HAP-1 (cell line): ENCODE data around the gene PML.
"Not testable (repeated sequence)": the region's sequence is repeated elsewhere in the genome, so short reads cannot be mapped to it uniquely, and the experiment has no call there.

Experiments
- DNase-seq, 2 experiments: peaks; one replicate each; pipeline ENCODE4 v3.0.0-alpha.2; 2016 to 2020; ENCODE audit warnings: low spot score in 2 of 2
- H3K27me3 ChIP-seq: fragments of 250-450 bp; sonication (Bioruptor Pico); 2 replicates; pipeline ENCODE4 v1.5.1; 2020; ENCODE audit warnings: low read depth, mild to moderate bottlenecking, moderate library complexity
- H3K36me3 ChIP-seq: fragments of 250-450 bp; sonication (Bioruptor Pico); replicated peaks from 2 replicates; pipeline ENCODE4 v1.5.1; 2020; ENCODE audit warnings: mild to moderate bottlenecking
- H3K4me1 ChIP-seq: fragments of 250-450 bp; sonication (Bioruptor Pico); 2 replicates; pipeline ENCODE4 v1.5.1; 2020; ENCODE audit warnings: mild to moderate bottlenecking
- H3K4me3 ChIP-seq: fragments of 250-450 bp; sonication (Bioruptor Pico); 2 replicates; pipeline ENCODE4 v1.5.1; 2020; ENCODE audit warnings: mild to moderate bottlenecking, moderate library complexity
- H3K9me3 ChIP-seq: fragments of 250-450 bp; sonication (Bioruptor Pico); 2 replicates; pipeline ENCODE4 v1.5.1; 2020; ENCODE audit warnings: mild to moderate bottlenecking, moderate library complexity
- in situ Hi-C: fragments of 300-500 bp; cut with MboI; formaldehyde crosslinking; loops from 3 replicates; pipeline ENCODE4 v1.14.3; 2020; ENCODE audit warnings: low sequenced_read_pairs, inconsistent platforms, mixed read lengths

The PML gene

DNA sequence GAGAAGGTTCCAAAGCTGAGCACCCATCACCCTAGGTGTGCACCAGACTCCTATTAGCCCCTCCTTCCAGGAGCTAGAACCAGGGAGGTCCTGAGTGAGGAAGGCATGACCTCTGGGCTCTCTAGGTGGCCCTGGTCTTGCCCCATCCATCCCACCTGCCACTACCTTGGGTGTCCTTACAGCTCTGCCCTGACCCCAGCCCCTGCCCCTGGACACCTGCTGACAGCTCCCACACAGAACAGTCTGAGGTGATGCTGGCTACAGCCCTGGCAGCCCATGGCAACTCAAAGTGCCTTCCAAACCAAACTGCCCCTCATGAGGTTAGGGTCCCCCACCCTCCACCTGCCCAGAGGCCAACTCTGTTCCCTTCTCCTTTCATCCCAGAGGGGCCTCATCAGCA lies 50.7 kb downstream of the PML start:
- Histone ChIP-seq H3K4me1 (no peaks in the 10 kb centered on the region), H3K4me3 (no peak overlapping the region), H3K36me3 (no peaks in the 10 kb centered on the region), H3K27me3 (no peaks in the 10 kb centered on the region), H3K9me3 (no peaks in the 10 kb centered on the region)
- no peak for DNase-seq
- in situ Hi-C loops: loop anchor here (25.0 kb wide), 1 partner anchor 1433 kb away; no protein-coding TSS in a partner anchor

DNA sequence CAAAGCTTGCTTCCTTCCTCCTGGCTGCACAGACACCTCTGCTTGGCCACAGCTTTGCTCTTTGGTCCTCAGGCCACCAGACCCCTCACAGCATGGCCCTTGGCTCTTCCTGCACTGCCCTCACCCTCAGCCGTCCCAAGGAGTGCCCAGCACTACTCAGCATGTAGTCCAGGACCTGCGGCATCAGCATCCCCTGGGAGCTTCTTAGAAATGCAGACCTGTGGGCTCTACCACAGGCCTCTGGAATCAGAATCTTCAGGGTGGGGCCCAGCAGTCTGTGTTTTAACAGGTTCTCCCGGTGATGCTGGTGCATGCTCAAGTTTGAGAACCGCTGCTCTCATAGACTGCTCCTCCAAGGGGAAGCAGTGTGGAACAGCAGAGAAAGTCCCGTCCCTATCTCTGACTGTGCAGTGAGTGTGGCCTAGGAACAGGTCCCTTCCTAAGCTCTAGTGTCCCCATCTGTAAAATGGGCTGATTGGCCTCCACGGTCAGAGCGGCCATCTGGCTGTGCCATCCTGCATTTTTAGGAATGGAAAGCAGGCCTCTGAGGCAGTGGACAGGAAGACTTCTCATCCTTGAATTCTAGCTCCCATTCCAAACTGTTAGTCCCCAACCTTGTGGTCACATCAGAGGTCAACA lies 51.2 kb downstream of the PML start:
- H3K4me1 ChIP-seq: no peaks in the 10 kb centered on the region
- H3K27me3 ChIP-seq: no peaks in the 10 kb centered on the region
- no peak overlapping the region for H3K4me3 ChIP-seq
- no peaks in the 10 kb centered on the region for H3K36me3 ChIP-seq
- H3K9me3 ChIP-seq: no peaks in the 10 kb centered on the region
- no peak for DNase-seq
- in situ Hi-C loops: loop anchor here (25.0 kb wide), 1 partner anchor 1433 kb away; no protein-coding TSS in a partner anchor

DNA sequence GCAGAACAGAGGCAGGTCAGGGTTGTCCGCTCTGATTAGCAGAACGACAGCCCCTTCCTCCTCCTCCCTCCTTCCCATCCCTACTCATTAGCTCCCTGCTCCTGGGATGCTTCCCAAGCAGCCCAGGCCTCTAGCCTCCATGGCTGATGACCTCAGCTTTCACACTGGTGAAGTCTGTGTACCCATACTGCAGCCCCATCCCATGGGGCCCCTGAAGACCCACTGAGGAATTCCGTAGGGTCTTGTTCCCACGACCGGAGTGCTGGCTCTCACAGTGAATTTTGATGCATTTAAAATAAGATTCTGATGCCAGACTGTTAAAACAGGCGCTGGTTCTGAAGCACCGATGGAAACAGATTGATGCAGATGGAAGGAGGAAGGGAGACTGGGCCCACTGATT lies 51.8 kb downstream of the PML start:
- Histone ChIP-seq H3K9me3 (no peaks in the 10 kb centered on the region), H3K27me3 (no peaks in the 10 kb centered on the region), H3K4me3 (no peak overlapping the region), H3K4me1 (no peaks in the 10 kb centered on the region), H3K36me3 (no peaks in the 10 kb centered on the region)
- in situ Hi-C loops: loop anchor here (25.0 kb wide), 1 partner anchor 1434 kb away; no protein-coding TSS in a partner anchor
- no peak for DNase-seq

DNA sequence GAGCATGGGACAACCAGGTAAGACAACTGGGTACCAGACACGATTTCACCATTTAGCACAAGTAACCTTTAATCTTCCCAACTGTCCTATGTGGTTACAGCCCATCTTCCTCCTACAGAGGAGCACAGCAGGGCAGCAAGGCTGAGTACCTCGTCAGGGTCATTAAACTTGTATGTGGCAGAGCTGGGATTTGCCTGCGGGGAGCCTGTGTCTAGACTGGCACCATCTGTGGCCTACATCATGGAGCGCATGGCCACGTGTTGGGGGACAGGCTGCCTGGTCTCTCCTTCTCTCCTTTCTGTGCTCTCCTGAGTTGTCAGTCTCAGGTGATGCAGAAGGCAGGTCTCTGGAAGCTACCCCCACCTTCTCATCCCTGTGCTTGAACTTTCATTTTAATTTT lies 55.6 kb downstream of the PML start:
- H3K36me3 ChIP-seq: no peaks in the 10 kb centered on the region
- in situ Hi-C loops: loop anchor here (10.0 kb wide), 1 partner anchor 1735 kb away; no protein-coding TSS in a partner anchor
- no peak for DNase-seq
- no peak overlapping the region for H3K4me3 ChIP-seq
- H3K4me1 ChIP-seq: peaks cover 9% of the 10 kb centered on the region
- no peaks in the 10 kb centered on the region for H3K27me3 ChIP-seq
- H3K9me3 ChIP-seq: no peaks in the 10 kb centered on the region

DNA sequence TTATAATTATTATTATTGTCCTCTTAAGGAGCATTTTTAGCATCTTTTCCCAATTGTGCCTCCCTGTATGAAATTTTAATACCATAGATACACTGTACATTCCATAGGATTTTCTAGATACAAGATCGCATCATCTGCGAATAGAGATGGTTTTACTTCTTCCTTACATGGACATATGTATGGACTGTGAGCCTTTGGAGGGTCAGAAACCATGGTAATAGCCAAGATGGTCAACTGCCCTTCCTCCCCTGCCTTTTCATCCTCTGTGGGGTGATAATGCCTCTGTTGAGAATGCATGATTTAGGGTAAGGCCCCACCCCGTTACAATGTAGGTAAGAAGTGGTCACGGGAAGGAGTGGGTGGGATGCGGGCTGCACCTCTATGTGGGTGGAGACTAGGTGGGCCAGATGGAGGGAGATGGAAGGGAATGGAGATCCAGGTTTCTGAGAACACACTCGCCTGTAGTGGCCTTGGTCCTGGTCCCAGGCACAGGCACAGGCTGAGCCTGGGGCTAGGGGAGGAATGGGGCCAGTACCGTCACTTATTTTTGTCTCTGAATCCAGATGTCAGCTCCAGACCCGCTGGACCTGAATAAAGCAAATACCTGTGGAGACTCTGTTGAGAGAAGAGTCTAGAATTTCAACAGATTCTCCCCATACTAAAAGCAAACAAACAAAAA lies 56.2 kb downstream of the PML start:
- Histone ChIP-seq H3K9me3 (no peaks in the 10 kb centered on the region), H3K36me3 (no peaks in the 10 kb centered on the region), H3K4me3 (no peak overlapping the region), H3K4me1 (peaks cover 9% of the 10 kb centered on the region), H3K27me3 (no peaks in the 10 kb centered on the region)
- in situ Hi-C loops: loop anchor here (10.0 kb wide), 1 partner anchor 1736 kb away; no protein-coding TSS in a partner anchor
- DNase-seq: no peak

DNA sequence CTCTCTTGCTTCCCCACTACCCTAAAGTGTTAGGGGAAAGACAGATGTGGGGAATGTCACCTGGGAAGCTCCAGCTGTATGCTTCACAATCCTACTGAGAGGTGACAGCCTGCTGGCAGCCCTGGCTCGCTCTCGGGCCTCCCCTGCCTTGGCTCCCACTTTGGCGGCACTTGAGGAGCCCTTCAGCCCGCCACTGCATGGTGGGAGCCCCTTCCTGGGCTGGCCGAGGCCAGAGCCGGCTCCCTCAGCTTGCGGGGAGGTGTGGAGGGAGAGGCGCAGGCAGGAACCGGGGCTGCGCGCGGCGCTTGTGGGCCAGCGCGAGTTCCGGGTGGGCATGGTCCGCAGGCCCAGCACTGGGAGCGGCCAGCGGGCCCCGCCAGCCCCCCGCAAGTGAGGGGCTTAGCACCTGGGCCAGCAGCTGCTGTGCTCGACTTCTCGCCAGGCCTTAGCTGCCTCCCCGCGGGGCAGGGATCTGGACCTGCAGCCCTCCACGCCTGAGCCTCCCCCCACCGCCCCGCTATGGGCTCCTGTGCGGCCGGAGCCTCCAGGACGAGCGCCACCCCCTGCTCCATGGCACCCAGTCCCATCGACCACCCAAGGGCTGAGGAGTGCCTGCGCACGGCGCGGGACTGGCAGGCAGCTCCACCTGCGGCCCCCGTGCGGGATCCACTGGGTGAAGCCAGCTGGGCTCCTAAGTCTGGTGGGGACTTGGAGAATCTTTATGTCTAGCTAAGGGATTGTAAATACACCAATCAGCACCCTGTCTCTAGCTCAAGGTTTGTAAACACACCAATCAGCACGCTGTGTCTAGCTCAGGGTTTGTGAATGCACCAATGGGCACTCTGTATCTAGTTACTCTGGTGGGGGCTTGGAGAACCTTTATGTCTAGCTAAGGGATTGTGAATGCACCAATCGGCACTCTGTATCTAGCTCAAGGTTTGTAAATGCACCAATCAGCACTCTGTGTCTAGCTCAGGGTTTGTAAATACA lies 58.0 kb downstream of the PML start:
- not testable (repeated sequence) for H3K4me3 ChIP-seq
- peaks cover 13% of the 10 kb centered on the region for H3K4me1 ChIP-seq
- in situ Hi-C loops: loop anchor here (10.0 kb wide), 1 partner anchor 1738 kb away; no protein-coding TSS in a partner anchor

DNA sequence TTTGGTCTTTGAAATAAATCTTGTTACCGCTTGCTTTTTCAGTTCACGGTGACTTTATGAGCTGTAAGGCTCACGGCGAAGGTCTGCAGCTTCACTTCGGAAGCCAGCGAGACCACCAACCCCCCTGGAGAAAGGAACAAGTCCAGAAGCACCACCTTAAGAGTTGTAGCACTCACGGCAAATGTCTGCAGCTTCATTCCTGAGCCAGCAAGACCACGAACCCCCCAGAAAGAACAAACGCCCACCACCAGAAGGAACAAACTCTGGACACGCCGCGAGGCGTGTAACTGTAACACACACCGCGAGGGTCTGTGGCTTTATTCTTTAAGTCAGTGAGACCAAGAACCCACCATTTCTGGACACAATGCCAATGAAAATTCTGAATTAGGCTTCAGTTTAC lies 59.0 kb downstream of the PML start:
- no peaks in the 10 kb centered on the region for H3K27me3 ChIP-seq
- no peak overlapping the region for H3K4me3 ChIP-seq
- H3K36me3 ChIP-seq: no peaks in the 10 kb centered on the region
- H3K9me3 ChIP-seq: no peaks in the 10 kb centered on the region
- H3K4me1 ChIP-seq: peaks cover 13% of the 10 kb centered on the region
- DNase-seq: peak in 1 of 2 experiments; percentile 17
- in situ Hi-C loops: loop anchor here (10.0 kb wide), 1 partner anchor 1739 kb away; no protein-coding TSS in a partner anchor

More for the DNA sequence above, 58.0 kb downstream of the PML start:
- not testable (repeated sequence) for H3K9me3 ChIP-seq, H3K36me3 ChIP-seq, H3K27me3 ChIP-seq
- peak in 1 of 2 experiments; percentile 8 for DNase-seq

DNA sequence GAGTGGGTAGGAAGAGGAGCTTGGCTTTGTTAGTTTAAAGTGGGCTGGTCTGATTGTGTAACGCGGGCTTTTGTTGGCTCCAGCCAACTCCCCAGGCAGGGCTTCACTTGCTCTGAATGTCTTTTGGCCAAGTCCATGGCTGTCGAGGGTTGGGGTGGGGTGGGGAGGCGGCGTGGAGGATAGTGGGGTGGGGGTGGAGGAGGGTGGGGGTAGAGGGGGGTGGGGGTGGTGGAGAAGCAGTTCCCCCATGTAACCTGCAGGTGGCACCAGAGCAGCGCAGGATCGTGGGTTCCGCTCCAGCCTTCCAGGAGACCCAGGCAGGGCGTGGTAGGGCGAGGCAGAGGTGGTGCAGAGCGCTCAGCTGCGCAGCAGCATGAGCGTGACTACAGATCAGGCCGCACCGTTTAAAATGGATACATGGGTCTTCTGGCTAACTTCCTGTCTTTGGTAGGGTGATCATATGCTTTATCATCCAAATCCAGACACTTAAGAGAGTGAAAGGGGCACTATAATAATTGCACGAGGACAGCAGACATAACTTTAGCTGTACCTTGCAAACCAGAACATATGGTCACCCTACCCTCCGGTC lies 59.5 kb downstream of the PML start:
- H3K4me3 ChIP-seq: no peak overlapping the region
- DNase-seq: peak; percentile 91 to 97
- in situ Hi-C loops: loop anchor here (10.0 kb wide), 1 partner anchor 1739 kb away; no protein-coding TSS in a partner anchor

DNA sequence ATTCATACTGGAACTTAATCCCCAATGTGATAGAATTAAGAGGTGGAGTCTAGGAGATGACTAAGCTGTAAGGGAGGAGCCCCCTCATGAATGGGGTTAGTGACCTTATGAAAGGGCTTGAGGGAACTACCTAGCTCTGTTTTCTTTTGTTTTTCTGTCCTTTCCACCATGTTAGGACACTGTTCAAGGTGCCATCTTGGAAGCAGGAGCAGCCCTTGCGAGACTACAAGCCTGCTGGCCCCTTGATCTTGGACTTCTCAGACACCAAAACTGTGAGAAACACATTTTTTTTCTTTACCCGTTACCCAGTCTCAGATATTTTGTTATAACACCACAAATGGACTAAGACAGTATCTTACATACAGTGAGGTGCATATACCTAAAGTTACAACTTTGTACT lies 61.3 kb downstream of the PML start:
- in situ Hi-C loops: loop anchor here (5.0 to 10.0 kb wide), 2 partner anchors 271 to 1741 kb away; no protein-coding TSS in a partner anchor

More for the DNA sequence above, 59.5 kb downstream of the PML start:
- peaks cover 13% of the 10 kb centered on the region for H3K4me1 ChIP-seq
- H3K9me3 ChIP-seq: no peaks in the 10 kb centered on the region
- no peaks in the 10 kb centered on the region for H3K27me3 ChIP-seq
- H3K36me3 ChIP-seq: no peaks in the 10 kb centered on the region

DNA sequence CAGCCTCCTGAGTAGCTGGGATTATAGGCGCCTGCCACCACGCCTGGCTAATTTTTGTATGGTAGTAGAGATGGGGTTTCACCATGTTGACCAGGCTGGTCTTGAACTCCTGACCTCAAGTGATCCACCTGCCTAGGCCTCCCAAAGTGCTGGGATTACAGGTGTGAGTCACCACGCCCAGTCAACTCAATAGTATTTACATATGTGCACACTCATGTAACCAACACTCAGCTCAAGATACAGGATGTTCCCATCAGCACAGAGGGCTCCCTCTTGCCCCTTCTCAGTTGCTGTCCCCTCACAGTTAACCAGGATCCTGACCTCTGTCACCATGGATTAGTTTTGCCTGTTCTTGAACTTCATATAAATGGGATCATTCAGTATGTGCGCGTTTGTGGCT lies 61.8 kb downstream of the PML start:
- H3K4me3 ChIP-seq, H3K27me3 ChIP-seq, DNase-seq, H3K36me3 ChIP-seq, H3K9me3 ChIP-seq: not testable (repeated sequence)
- H3K4me1 ChIP-seq: peaks cover 13% of the 10 kb centered on the region
- in situ Hi-C loops: loop anchor here (5.0 to 10.0 kb wide), 2 partner anchors 271 to 1742 kb away; no protein-coding TSS in a partner anchor

More for the DNA sequence above, 61.3 kb downstream of the PML start:
- Histone ChIP-seq H3K36me3 (no peaks in the 10 kb centered on the region), H3K4me3 (no peak overlapping the region), H3K4me1 (peaks cover 13% of the 10 kb centered on the region), H3K9me3 (no peaks in the 10 kb centered on the region), H3K27me3 (peaks cover 5% of the 10 kb centered on the region)
- DNase-seq: peak; percentile 30 to 33

DNA sequence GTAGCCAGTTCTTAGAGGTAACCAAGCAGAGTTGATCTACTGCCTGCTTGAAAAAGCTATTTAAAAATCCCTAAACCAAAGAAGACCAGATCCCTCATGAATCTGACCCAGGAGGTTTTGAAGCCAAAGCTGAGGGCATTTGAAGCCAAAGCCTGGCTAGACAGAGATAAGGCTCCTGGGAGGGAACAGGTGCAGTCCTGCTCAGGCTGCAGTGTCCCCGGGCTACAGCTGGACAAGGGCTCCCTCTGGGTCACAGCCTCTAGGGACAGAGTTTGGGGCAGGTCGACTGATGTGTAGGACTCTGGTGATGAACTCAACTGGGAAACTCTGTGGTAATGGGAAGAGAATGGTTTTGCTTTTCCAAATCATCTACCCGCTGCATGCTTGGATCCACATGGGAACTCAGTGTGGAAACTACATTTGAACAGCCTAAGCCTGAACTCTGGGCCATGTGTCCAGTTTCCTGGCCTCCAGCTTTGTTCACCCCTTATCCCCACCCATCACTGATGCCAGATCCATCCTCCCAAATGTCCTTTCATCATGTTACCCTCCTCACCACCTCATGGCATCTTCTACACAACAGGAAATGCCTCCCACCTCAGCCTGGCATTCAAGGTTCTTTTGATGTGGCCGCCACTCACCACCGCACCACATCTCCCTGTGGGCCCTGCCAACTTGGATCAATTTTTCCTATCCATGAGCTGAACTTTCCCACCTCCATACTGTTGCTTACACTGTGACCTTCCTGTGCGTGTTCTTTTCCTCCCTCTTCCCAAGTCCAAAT lies 64.7 kb downstream of the PML start:
- not testable (repeated sequence) for H3K4me3 ChIP-seq, H3K4me1 ChIP-seq, H3K36me3 ChIP-seq, H3K9me3 ChIP-seq
- in situ Hi-C loops: loop anchor here (5.0 to 10.0 kb wide), 2 partner anchors 268 to 1744 kb away; no protein-coding TSS in a partner anchor
- H3K27me3 ChIP-seq: peaks cover 16% of the 10 kb centered on the region
- DNase-seq: peak in 1 of 2 experiments; percentile 5

DNA sequence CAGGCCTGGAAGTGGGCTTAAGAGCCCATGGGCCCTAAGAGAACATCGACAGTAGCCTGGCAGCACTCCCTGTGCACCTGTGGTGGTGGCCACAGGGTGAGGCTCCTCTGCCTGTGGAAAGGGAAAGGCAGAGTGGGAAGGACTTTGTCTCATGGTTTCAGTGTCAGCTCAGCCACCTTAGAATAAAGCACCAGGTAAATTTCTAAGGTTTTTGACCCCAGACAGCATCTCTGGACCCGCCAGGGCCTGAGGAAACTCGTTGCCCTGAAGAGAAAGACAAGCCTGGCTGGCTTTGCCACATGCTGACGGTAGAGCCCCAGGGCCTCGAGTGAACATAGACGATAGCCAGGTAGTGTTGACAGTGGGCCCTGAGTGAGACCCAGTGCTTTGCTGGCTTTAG lies 65.7 kb downstream of the PML start:
- no peak for DNase-seq
- peaks cover 16% of the 10 kb centered on the region for H3K27me3 ChIP-seq

More for the DNA sequence above, 65.7 kb downstream of the PML start:
- Histone ChIP-seq H3K9me3 (no peaks in the 10 kb centered on the region), H3K36me3 (no peaks in the 10 kb centered on the region), H3K4me1 (peaks cover 4% of the 10 kb centered on the region), H3K4me3 (no peak overlapping the region)
- in situ Hi-C loops: no loop called here
